Stomach (tissue), 9 donors: ENCODE data around the gene ZNF888. TPM values are rescaled to one million over a fixed set of nuclear protein-coding genes. Genes with fewer than 3 reads are reported as not detected.
A peak's percentile ranks its signal among the peaks of the same experiment; 100 is the strongest.

Experiments
- DNase-seq, 2 donors: peaks; one replicate each; pipeline versions ENCODE4 v3.0.0 to v3.0.0-alpha.2; 2013 to 2019
- H3K27ac ChIP-seq, 5 donors: fragments of 200-600 bp in 4 of 5; sonication (generic) in 4 of 5; one replicate each; pipeline ENCODE4 v1.5.1; 2013 to 2019; ENCODE audit warnings: mild to moderate bottlenecking in 1 of 5, moderate library complexity in 1 of 5
- H3K27me3 ChIP-seq, 3 donors: fragments of 200-600 bp; sonication (generic); one replicate each; pipeline ENCODE4 v1.5.1; 2017 to 2019; ENCODE audit warnings: mixed run types in 1 of 3
- H3K36me3 ChIP-seq, 4 donors: fragments of 200-600 bp; sonication (generic); 1 replicate in 3 of 4; 2 replicates in 1 of 4; pipeline ENCODE4 v1.5.1; 2016 to 2019
- H3K4me1 ChIP-seq, 4 donors: fragments of 200-600 bp; sonication (generic); one replicate each; pipeline ENCODE4 v1.5.1; 2016 to 2019
- H3K4me3 ChIP-seq, 4 donors: fragments of 200-600 bp; sonication (generic) in 3 of 4; one replicate each; pipeline ENCODE4 v1.5.1; 2016 to 2019; ENCODE audit warnings: mild to moderate bottlenecking in 1 of 4
- H3K9me3 ChIP-seq, 4 donors: fragments of 200-600 bp; sonication (generic); one replicate each; pipeline ENCODE4 v1.5.1; 2016 to 2019
- CTCF ChIP-seq, 7 experiments: fragments of 450-650 bp in 4 of 7; fragments of 200-600 bp in 3 of 7; sonication (generic) in 3 of 7; IDR thresholded peaks; one replicate each; pipeline ENCODE4 v1.5.1; 2016 to 2019; ENCODE audit warnings: antibody characterized with exemption in 7 of 7, control low read depth in 2 of 7, mild to moderate bottlenecking in 1 of 7
- EP300 ChIP-seq: sonication (generic); formaldehyde crosslinking; IDR thresholded peaks from one replicate; pipeline ENCODE4 v1.6.1; 2017; ENCODE audit warnings: antibody characterized with exemption
- POLR2A ChIP-seq, 4 donors: fragments of 450-650 bp; IDR thresholded peaks; one replicate each; pipeline ENCODE4 v1.6.1; 2016; ENCODE audit warnings: antibody characterized with exemption in 4 of 4, control low read depth in 2 of 4, mild to moderate bottlenecking in 1 of 4, moderate library complexity in 1 of 4
- POLR2AphosphoS5 ChIP-seq, 3 donors: sonication (generic); formaldehyde crosslinking; IDR thresholded peaks; one replicate each; pipeline ENCODE4 v1.6.1; 2016; ENCODE audit warnings: antibody characterized with exemption in 3 of 3
- WGBS, 5 donors: extraction: QIAGEN DNeasy Blood & Tissue Kit in 3 of 5; methylation state at CpG; one replicate each; pipeline versions ENCODE4 v1.1.5 to v1.1.7; 2013 to 2018; 5-methylcytosine and 5-hydroxymethylcytosine counted together
- intact Hi-C: fragments of 100-400 bp; cut with DNase I; formaldehyde crosslinking; loops from one replicate; pipeline ENCODE4 v1.15.1; 2023; ENCODE audit warnings: low total_unique reads
- polyA plus RNA-seq, 3 donors: library from polyadenylated mRNA; stranded (reverse); fragments of 200-250 nt; gene quantifications; one replicate each; pipeline ENCODE4 v1.2.3, GENCODE V29; 2013
- total RNA-seq, 5 donors: library from RNA; depleted of rRNA; stranded (reverse); fragments of >200 nt; gene quantifications; one replicate each; pipeline versions ENCODE4 v1.1.0 to v1.2.3, GENCODE V29; 2014 to 2016
- donor health status: healthy with polysubstance abuse.
- donor health status: Bipolar disorder and iron deficiency.
- donor health status: healthy.

Gene ZNF888
- total and polyA plus RNA-seq, 8 donors = 0.29 to 13.4 (median 6.6) TPM

DNA sequence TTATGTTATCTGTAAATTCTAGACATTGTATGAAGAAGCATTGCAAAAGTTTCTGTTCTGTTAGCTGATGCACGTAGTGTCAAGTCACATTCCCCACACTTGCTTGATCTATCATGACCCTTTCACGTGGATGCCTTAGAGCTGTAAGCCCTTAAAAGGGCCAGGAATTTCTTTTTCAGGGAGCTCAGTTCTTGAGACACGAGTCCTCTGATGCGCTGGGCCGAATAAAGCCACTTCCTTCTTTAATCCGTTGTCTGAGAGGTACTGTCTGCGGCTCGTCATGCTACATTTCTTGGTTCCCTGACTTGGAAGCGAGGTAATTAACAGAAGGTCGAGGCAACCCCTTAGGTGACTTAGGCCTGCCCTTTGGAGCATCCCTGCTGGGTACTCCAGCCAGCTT is 33.7 kb upstream of the ZNF888 start:
- peaks cover 48 to 85% (median 81%) of the 10 kb centered on the region in 4 donors for H3K36me3 ChIP-seq
- peaks cover 43 to 86% (median 76%) of the 10 kb centered on the region in 4 donors for H3K9me3 ChIP-seq
- intact Hi-C loops = no loop called here

DNA sequence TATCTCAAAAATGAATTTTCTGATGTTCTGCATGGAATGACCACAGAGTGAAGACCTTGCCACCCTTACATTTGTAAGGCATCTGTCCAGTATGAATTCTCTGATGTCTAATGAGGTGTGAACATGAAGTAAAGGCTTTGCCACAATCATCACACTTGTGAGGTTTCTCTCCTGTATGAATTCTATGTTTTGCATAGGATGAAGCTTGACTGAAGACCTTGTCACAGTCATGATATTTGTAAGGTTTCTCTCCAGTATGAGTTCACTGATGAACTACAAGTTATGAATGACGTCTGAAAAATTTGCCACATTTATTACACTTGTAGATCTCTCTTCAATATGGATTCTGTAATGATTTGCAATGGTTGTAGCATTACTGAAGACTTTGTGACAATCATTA is 26.2 kb upstream of the ZNF888 start:
- no peaks in the 10 kb centered on the region for H3K27me3 ChIP-seq
- WGBS, 5 donors = 10 to 100% (median 97%) methylated on average over 1 of the region's 1 CpG
- no peak overlapping the region for H3K27ac ChIP-seq
- peaks cover 62 to 86% (median 79%) of the 10 kb centered on the region in 4 donors for H3K9me3 ChIP-seq
- no peak for TF ChIP-seq POLR2AphosphoS5 (IDR thresholded peaks at IDR 0.05)
- TF ChIP-seq EP300 = no peak
- no peak for TF ChIP-seq POLR2A (IDR thresholded peaks at IDR 0.05)
- TF ChIP-seq CTCF (IDR thresholded peaks at IDR 0.05) = no peak
- peaks cover 42 to 61% (median 49%) of the 10 kb centered on the region in 4 donors for H3K36me3 ChIP-seq
- no peak overlapping the region for H3K4me3 ChIP-seq
- DNase-seq = no peak
- intact Hi-C loops = no loop called here
- peaks cover 0 to 3% (median under 1%) of the 10 kb centered on the region in 4 donors for H3K4me1 ChIP-seq

More for the DNA sequence above, 33.7 kb upstream of the ZNF888 start:
- TF ChIP-seq POLR2AphosphoS5 (IDR thresholded peaks at IDR 0.05) = no peak
- no peak for TF ChIP-seq CTCF (IDR thresholded peaks at IDR 0.05)
- no peak for TF ChIP-seq EP300
- no peak for TF ChIP-seq POLR2A (IDR thresholded peaks at IDR 0.05)
- Histone ChIP-seq H3K4me3 (no peak overlapping the region), H3K27ac (no peak overlapping the region), H3K27me3 (no peaks in the 10 kb centered on the region), H3K4me1 (peaks cover 6 to 13% (median 11%) of the 10 kb centered on the region in 4 donors)
- DNase-seq = no peak
- 97 to 99% (median 98%) methylated on average over 10 of the region's 10 CpGs for WGBS, 5 donors

GRCh38 chr19:52948025-52948770 is 25.0 kb upstream of the ZNF888 start:
- Histone ChIP-seq H3K36me3 (peaks cover 34 to 52% (median 40%) of the 10 kb centered on the region in 4 donors), H3K9me3 (peaks cover 62 to 77% (median 73%) of the 10 kb centered on the region in 4 donors), H3K27ac (no peak overlapping the region), H3K27me3 (no peaks in the 10 kb centered on the region), H3K4me3 (no peak overlapping the region), H3K4me1 (peaks cover 0 to 15% (median 8%) of the 10 kb centered on the region in 4 donors)
- WGBS, 5 donors = 87 to 94% (median 90%) methylated on average over 13 of the region's 13 CpGs
- TF ChIP-seq EP300 (no peak), POLR2AphosphoS5 (IDR thresholded peaks at IDR 0.05) (no peak), POLR2A (IDR thresholded peaks at IDR 0.05) (no peak), CTCF (IDR thresholded peaks at IDR 0.05) (no peak)
- intact Hi-C loops = no loop called here
- DNase-seq = no peak

DNA sequence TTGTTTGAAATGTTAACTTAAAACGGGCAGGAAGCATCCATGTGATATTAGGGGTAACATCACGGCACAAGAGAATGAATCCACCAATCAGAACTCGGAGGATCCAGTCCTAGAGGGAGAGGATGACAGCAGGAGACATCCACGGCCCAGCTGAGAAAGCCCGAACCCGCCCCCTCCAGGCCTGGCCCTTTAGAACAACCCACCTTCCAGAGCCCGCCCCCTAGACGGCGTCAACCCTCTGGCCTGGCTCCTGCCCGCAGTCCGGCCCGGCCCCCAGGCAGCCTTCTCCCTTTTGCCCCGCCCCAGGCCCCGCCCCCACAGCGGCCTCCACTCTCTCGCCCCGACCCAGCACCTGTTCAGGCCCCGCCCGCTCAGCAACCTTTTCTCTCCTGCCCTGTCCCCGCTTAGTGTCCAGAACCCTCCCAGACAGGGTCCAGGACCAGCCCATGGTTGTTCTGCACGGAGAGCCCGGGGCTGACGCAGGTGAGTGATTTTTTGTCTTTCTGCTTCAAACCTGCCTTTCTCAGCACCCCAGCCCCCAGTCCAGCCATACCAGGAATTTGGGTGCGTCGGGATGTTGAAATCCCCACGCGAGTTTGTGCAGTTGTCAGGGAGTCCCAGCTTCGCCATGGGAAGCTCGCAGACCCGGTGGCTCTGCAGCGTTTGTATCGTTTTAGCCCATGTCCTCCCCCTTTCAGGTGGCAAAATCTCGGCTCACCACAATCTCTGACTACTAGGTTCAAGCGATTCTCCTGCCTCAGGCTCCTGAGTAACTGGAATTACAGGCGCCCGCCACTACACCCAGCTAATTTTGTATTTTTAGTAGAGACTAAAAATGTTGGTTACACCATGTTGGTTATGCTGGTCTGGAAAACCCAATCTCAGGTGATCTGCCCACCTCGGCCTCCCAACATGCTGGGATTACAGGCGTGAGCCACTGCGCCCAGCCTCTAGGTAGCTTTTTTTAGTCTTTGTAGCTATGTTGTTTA is 23.4 kb upstream of the ZNF888 start:
- H3K36me3 ChIP-seq = peaks cover 18 to 36% (median 24%) of the 10 kb centered on the region in 4 donors
- peaks cover 49 to 61% (median 57%) of the 10 kb centered on the region in 4 donors for H3K9me3 ChIP-seq
- WGBS, 5 donors = 26 to 49% (median 42%) methylated on average over 36 to 39 of the region's 39 CpGs
- peak overlapping the region in 1 of 4 donors; percentile 34 for H3K4me3 ChIP-seq
- DNase-seq = peak; percentile 80 to 87
- H3K27me3 ChIP-seq = no peaks in the 10 kb centered on the region
- TF ChIP-seq EP300 (no peak), POLR2AphosphoS5 (IDR thresholded peaks at IDR 0.05) (no peak), CTCF (IDR thresholded peaks at IDR 0.05) (no peak), POLR2A (IDR thresholded peaks at IDR 0.05) (no peak)
- peaks cover 0 to 22% (median 15%) of the 10 kb centered on the region in 4 donors for H3K4me1 ChIP-seq
- intact Hi-C loops = no loop called here
- peak overlapping the region in 4 of 5 donors; percentile 93 to 95 (median 94) for H3K27ac ChIP-seq
